Spleen (tissue), 11 donors: ENCODE results near the gene WDR20. TPM values are rescaled to one million over a fixed set of nuclear protein-coding genes. Genes with fewer than 3 reads are reported as not detected.

Experiments used
- DNase-seq: peaks from one replicate; pipeline ENCODE4 v3.0.0-alpha.2; 2020
- H3K27ac ChIP-seq, 8 donors: fragments of 200-600 bp; sonication (generic) in 7 of 8; 1 replicate in 4 of 8; 2 replicates in 4 of 8; pipeline versions ENCODE4 v1.5.0 to v1.8.0; 2016 to 2021; ENCODE audit warnings: inconsistent platforms in 4 of 8, mild to moderate bottlenecking in 4 of 8, moderate library complexity in 1 of 8
- H3K27me3 ChIP-seq, 7 donors: fragments of 200-600 bp; sonication (generic) in 6 of 7; replicated peaks in 1 of 7; 1 replicate in 4 of 7; 2 replicates in 3 of 7; pipeline versions ENCODE4 v1.5.0 to v1.8.0; 2016 to 2021; ENCODE audit warnings: inconsistent platforms in 3 of 7, mild to moderate bottlenecking in 1 of 7
- H3K36me3 ChIP-seq, 6 donors: fragments of 200-600 bp; sonication (generic) in 5 of 6; 1 replicate in 4 of 6; 2 replicates in 2 of 6; pipeline versions ENCODE4 v1.5.0 to v1.8.0; 2016 to 2021; ENCODE audit warnings: inconsistent platforms in 2 of 6
- H3K4me1 ChIP-seq, 6 donors: fragments of 200-600 bp; sonication (generic) in 5 of 6; 1 replicate in 3 of 6; 2 replicates in 3 of 6; pipeline versions ENCODE4 v1.5.0 to v1.8.0; 2016 to 2021; ENCODE audit warnings: inconsistent platforms in 3 of 6
- H3K4me3 ChIP-seq, 8 donors: fragments of 200-600 bp; sonication (generic) in 7 of 8; 1 replicate in 4 of 8; 2 replicates in 4 of 8; pipeline versions ENCODE4 v1.5.0 to v1.8.0; 2016 to 2021; ENCODE audit warnings: inconsistent platforms in 4 of 8, mild to moderate bottlenecking in 4 of 8, moderate library complexity in 2 of 8
- H3K9me3 ChIP-seq, 8 donors: fragments of 200-600 bp; sonication (generic) in 7 of 8; 1 replicate in 4 of 8; 2 replicates in 4 of 8; pipeline versions ENCODE4 v1.5.0 to v1.8.0; 2016 to 2021; ENCODE audit warnings: inconsistent platforms in 4 of 8
- POLR2A ChIP-seq, 3 donors: fragments of 450-650 bp; IDR thresholded peaks; one replicate each; pipeline ENCODE4 v1.5.1; 2017; ENCODE audit warnings: antibody characterized with exemption in 3 of 3, mild to moderate bottlenecking in 1 of 3
- POLR2AphosphoS5 ChIP-seq, 3 donors: sonication (generic); formaldehyde crosslinking; IDR thresholded peaks; one replicate each; pipeline ENCODE4 v1.5.1; 2017; ENCODE audit warnings: antibody characterized with exemption in 3 of 3
- WGBS, 5 donors: extraction: QIAGEN DNeasy Blood & Tissue Kit in 3 of 5; methylation state at CpG; one replicate each; pipeline versions ENCODE4 v1.1.5 to v1.1.7; 2013 to 2018; 5-methylcytosine and 5-hydroxymethylcytosine counted together
- intact Hi-C: fragments of 100-400 bp; cut with DNase I; formaldehyde crosslinking; loops from one replicate; pipeline ENCODE4 v1.15.0; 2023; ENCODE audit warnings: low total_unique reads
- polyA plus RNA-seq, 3 donors: library from polyadenylated mRNA; stranded (reverse); fragments of 200-250 nt; gene quantifications; one replicate each; pipeline ENCODE4 v1.2.1, GENCODE V29; 2013
- total RNA-seq, 7 donors: library from RNA; depleted of rRNA in 3 of 7; stranded (reverse); fragments of >200 nt in 3 of 7; fragmentation: NEBNext Ultra II Directional in 4 of 7; extraction: Animal tissue kit (Norgen Biotek cat#: 25700) in 4 of 7; gene quantifications; one replicate each; pipeline versions ENCODE4 v1.1.0 to v1.2.1, GENCODE V29; 2016 to 2021
- TF ChIP-seq, protein P1 (sequence below), 11 experiments: fragments of 200-600 bp in 7 of 11; fragments of 450-650 bp in 4 of 11; sonication (generic) in 4 of 11; IDR thresholded peaks in 8 of 11; conservative IDR thresholded peaks in 3 of 11; 1 replicate in 7 of 11; 2 replicates in 4 of 11; pipeline versions ENCODE4 v1.4.0 to v1.8.0; 2016 to 2021; ENCODE audit warnings: antibody characterized with exemption in 11 of 11, inconsistent platforms in 4 of 11, mild to moderate bottlenecking in 1 of 11
- donor health status: healthy with polysubstance abuse.
- donor health status: DM: no; HTN: no; CAD: no; lungs with moderate emphysema.
- donor health status: DM: no; HTN: no; CAD: no.
- donor health status: Bipolar disorder and iron deficiency.
- donor health status: healthy.
- donor health status: DM: no; HTN: no; CAD: no.
- donor health status: DM: yes; HTN: yes; CAD: no.

Gene WDR20
- total and polyA plus RNA-seq, 10 donors, result 8.7 to 40.8 (median 28.2) TPM

DNA sequence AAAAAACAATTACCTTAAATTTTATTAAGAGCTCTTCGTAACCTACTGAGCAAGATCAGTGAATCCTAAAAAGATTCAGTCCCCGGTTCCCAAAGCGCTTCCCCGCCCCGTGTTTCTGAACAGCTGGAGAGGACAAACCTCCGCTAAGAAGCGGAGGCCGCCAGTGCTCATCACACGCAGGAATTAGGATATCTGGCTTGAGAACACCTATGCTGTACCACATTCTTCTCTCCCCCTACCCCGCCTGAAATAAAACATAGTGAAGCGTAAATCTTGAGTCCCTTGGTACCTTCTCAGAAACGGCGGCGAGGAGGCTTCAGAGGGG, 774 bp upstream of the WDR20 start:
- WGBS, 5 donors, result 2 to 5% (median 4%) methylated on average over 14 of the region's 14 CpGs
- intact Hi-C loops, result no loop called here

DNA sequence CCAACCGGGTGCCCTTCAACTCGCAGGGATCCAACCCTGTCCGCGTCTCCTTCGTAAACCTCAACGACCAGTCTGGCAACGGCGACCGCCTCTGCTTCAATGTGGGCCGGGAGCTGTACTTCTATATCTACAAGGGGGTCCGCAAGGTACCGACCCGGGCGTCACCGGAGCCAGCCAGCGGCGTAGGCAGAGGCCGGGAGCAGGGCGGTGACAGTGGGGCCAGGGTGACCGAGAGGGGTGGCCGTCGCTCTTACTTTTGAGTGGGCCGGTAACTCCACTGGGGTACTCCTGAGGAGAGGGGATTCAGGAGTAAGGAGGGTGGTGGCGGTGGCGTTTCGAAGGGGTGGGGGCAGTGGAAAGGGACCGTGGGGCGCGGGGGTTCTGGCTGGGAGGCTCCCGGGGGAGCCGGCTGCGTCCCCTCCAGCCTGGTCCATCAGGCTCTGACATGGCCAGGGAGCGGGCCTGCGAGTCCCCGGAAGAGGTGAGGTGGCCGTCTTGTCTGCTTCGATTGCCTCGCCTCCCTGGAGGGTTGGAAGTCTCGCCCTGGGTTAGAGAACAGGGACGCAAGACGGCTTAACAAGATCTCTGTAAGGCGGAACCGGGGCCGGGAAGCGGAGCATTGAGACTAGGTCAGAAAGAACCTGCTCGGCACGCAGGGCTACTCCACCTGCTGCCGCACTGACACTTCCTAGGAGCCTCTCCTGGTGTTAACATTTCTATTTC, 491 bp downstream of the WDR20 start:
- peak overlapping the region; percentile 68 to 100 (median 97) for H3K4me3 ChIP-seq
- intact Hi-C loops, result no loop called here
- DNase-seq, result peak; percentile 87
- peak overlapping the region; percentile 78 to 94 (median 91) for H3K27ac ChIP-seq
- no peaks in the 10 kb centered on the region for H3K27me3 ChIP-seq
- H3K36me3 ChIP-seq, result peaks cover 0 to 26% (median 0%) of the 10 kb centered on the region in 6 donors
- WGBS, 5 donors, result 0 to 1% (median 0%) methylated on average over 34 to 48 of the region's 48 CpGs
- TF ChIP-seq, protein P1, sequence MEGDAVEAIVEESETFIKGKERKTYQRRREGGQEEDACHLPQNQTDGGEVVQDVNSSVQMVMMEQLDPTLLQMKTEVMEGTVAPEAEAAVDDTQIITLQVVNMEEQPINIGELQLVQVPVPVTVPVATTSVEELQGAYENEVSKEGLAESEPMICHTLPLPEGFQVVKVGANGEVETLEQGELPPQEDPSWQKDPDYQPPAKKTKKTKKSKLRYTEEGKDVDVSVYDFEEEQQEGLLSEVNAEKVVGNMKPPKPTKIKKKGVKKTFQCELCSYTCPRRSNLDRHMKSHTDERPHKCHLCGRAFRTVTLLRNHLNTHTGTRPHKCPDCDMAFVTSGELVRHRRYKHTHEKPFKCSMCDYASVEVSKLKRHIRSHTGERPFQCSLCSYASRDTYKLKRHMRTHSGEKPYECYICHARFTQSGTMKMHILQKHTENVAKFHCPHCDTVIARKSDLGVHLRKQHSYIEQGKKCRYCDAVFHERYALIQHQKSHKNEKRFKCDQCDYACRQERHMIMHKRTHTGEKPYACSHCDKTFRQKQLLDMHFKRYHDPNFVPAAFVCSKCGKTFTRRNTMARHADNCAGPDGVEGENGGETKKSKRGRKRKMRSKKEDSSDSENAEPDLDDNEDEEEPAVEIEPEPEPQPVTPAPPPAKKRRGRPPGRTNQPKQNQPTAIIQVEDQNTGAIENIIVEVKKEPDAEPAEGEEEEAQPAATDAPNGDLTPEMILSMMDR (IDR thresholded peaks at IDR 0.05 in 8 of 11, conservative IDR thresholded peaks at IDR 0.05 in 3 of 11), result no peak
- no peak for TF ChIP-seq POLR2A (IDR thresholded peaks at IDR 0.05)
- TF ChIP-seq POLR2AphosphoS5 (IDR thresholded peaks at IDR 0.05), result no peak
- H3K9me3 ChIP-seq, result no peaks in the 10 kb centered on the region
- peaks cover 18 to 63% (median 38%) of the 10 kb centered on the region in 6 donors for H3K4me1 ChIP-seq

More for the DNA sequence above, 774 bp upstream of the WDR20 start:
- no peaks in the 10 kb centered on the region for H3K27me3 ChIP-seq
- peak overlapping the region in 7 of 8 donors; percentile 89 to 94 (median 91) for H3K27ac ChIP-seq
- peak overlapping the region; percentile 68 to 100 (median 97) for H3K4me3 ChIP-seq
- H3K36me3 ChIP-seq, result peaks cover 0 to 26% (median 0%) of the 10 kb centered on the region in 6 donors
- H3K4me1 ChIP-seq, result peaks cover 18 to 50% (median 35%) of the 10 kb centered on the region in 6 donors
- no peak for DNase-seq
- no peak for TF ChIP-seq POLR2A (IDR thresholded peaks at IDR 0.05)
- no peak for TF ChIP-seq POLR2AphosphoS5 (IDR thresholded peaks at IDR 0.05)
- TF ChIP-seq, protein P1 (IDR thresholded peaks at IDR 0.05 in 8 of 11, conservative IDR thresholded peaks at IDR 0.05 in 3 of 11), result no peak
- no peaks in the 10 kb centered on the region for H3K9me3 ChIP-seq

DNA sequence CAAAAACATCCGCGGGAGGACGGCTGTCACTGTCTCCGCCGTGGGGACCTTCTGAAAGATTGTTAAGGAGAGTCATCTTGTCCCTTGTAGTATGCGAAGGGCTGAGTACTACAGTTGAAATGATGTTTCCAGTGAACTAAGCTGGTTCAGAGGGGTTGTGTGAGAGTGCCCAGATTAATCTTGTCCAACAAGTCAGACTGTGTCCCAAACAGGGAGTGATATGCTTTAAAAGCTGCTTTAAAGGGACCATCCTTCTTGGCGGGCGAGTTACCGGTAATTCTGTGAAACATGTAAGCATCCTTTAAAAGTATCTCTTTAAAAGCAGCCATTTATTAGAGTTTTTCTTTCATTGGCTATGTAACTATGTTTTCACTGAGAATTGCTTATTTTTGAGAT, 1.1 kb downstream of the WDR20 start:
- Histone ChIP-seq H3K36me3 (peaks cover 0 to 31% (median 0%) of the 10 kb centered on the region in 6 donors), H3K27ac (peak overlapping the region; percentile 78 to 94 (median 91)), H3K9me3 (no peaks in the 10 kb centered on the region), H3K4me1 (peaks cover 18 to 69% (median 39%) of the 10 kb centered on the region in 6 donors), H3K4me3 (peak overlapping the region; percentile 68 to 100 (median 97)), H3K27me3 (no peaks in the 10 kb centered on the region)
- intact Hi-C loops, result no loop called here
- WGBS, 5 donors, result 15 to 49% (median 27%) methylated on average over 4 to 9 of the region's 9 CpGs
- DNase-seq, result no peak
- TF ChIP-seq POLR2A (IDR thresholded peaks at IDR 0.05), result no peak
- TF ChIP-seq POLR2AphosphoS5 (IDR thresholded peaks at IDR 0.05), result no peak
- TF ChIP-seq, protein P1 (IDR thresholded peaks at IDR 0.05 in 8 of 11, conservative IDR thresholded peaks at IDR 0.05 in 3 of 11), result no peak

DNA sequence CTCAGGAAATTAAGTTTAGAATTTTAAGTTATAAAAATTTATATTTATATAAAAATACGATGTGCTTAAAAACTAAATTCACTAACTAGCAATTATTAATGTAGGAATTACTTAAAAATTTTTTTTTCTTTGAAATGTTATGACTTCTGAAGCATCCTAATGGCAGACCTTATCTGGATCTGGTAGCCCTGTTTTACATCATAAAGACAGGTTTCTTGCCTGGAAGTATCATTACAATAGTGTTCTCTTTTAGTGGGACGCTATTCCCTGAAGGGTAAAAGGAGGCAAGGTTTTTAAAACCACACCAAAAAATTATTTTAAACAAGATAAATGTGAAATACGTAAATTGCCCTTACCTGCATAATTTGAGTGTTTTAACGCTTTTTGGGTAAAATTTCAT, 2.1 kb downstream of the WDR20 start:
- H3K4me3 ChIP-seq, result peak overlapping the region in 3 of 8 donors; percentile 97 to 99 (median 97)
- H3K27me3 ChIP-seq, result no peaks in the 10 kb centered on the region
- peaks cover 18 to 79% (median 44%) of the 10 kb centered on the region in 6 donors for H3K4me1 ChIP-seq
- no peaks in the 10 kb centered on the region for H3K9me3 ChIP-seq
- TF ChIP-seq POLR2A (IDR thresholded peaks at IDR 0.05), result no peak
- no peak for TF ChIP-seq POLR2AphosphoS5 (IDR thresholded peaks at IDR 0.05)
- TF ChIP-seq, protein P1 (IDR thresholded peaks at IDR 0.05 in 8 of 11, conservative IDR thresholded peaks at IDR 0.05 in 3 of 11), result no peak
- intact Hi-C loops, result no loop called here
- 87 to 93% (median 91%) methylated on average over 4 of the region's 4 CpGs for WGBS, 5 donors
- no peak overlapping the region for H3K27ac ChIP-seq
- H3K36me3 ChIP-seq, result peaks cover 0 to 39% (median 0%) of the 10 kb centered on the region in 6 donors
- DNase-seq, result no peak
